Epidermal melanocyte (primary cell): ENCODE measurements around the gene CPOX.

ENCODE experiments used
- DNase-seq: peaks from one replicate; pipeline ENCODE4 v3.0.0; 2011; ENCODE audit warnings: low spot score; ENCODE audit not compliant: insufficient read length

CPOX gene

GRCh38 chr3:98596541-98597500 is 3.4 kb upstream of the CPOX start:
- no peak for DNase-seq

DNA sequence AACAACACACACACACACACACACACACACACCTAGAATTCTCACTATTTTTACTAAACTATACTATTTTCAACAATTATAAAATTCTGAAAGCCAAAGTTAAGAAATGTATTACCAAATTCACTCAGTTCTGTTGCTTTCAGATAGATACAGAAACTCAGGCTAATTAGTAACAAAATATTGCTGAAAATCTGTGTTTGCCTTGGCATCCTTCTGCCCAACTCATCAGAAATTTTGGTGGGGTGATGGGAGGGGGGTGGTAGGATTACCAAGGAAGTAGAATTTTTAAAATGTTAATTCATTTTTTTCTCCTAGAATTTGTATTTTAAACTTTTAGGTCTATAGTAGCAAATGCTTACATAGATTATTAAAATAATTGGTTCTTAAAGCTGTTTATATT is 2.7 kb upstream of the CPOX start:
- DNase-seq: no peak

GRCh38 chr3:98594628-98595324 is 1.4 kb upstream of the CPOX start:
- no peak for DNase-seq

- DNase-seq: no peak
Observed at GRCh38 chr3:98592345-98592935, 971 bp downstream of the CPOX start.

DNA sequence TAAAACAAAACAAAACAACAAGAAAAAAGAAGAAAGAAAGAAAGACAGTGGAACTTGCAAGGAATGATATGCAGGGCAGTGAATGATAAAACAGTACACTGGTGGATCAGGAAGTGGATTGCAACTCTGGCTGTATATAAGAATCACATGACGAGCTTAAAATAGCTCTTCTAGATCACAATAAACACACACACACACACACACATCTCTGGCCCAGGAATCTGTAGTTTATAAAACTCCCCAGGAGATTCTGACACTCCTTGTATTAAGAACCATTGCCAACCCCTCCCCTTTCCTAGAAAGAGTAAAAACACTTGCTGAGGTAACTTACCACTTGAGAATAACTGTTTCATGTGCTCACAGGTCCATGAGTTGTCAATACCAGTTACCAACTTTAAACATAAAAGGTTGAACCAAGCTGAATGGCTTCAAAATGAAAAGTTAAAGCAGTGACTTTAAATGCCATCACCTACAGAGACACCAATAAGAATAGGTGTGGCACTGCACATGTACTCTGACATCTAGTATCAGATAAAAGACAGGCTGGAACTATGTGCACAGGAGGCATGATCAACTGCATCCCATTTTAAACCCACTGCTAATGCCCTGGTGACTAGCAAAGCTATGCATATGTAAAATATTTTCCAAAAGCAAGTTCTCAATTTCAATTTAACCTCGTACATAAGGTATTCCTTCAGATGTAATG is 3.9 kb downstream of the CPOX start:
- DNase-seq: no peak

GRCh38 chr3:98588065-98588464 is 5.3 kb downstream of the CPOX start:
- no peak for DNase-seq

- DNase-seq: no peak
Observed at GRCh38 chr3:98587654-98588053, 5.8 kb downstream of the CPOX start.

DNA sequence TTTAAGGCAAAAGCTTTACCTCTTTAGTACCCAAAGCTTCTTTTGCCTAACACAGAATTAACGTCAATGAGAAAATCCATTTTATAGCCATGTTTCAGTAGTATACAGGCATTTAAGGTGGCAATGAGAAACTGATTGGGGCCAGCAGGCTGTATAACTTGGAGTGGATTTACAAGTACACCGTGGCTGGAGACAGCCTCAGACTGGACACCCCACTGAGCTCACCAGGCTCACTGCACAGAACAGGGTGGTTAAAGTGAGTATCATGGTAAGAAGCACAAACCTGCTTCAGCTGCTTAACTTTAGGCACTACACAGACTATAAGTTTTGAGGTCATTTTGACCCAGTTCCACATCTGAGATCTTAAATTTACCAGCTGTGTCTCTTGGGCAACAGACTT is 8.9 kb downstream of the CPOX start:
- no peak for DNase-seq

DNA sequence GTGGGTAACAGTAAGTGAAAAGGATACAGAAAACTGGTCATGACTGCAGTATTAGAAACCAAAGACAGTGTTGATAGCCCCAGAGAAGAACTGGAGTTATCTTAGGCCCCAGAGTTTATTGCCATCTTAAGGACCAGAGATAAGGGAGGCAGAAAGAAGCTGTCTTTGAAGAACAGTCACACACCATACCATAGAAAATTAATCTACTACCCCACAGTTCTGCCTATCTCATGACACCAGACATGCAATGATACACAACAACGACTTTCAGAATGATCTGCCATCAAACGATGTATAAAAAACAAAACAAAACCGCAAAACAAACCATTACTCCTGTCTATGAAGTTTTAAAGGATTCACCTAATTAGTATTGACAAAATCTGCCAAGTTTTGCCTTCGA is 9.6 kb downstream of the CPOX start:
- DNase-seq: no peak

GRCh38 chr3:98582042-98582441 is 11.4 kb downstream of the CPOX start:
- no peak for DNase-seq

DNA sequence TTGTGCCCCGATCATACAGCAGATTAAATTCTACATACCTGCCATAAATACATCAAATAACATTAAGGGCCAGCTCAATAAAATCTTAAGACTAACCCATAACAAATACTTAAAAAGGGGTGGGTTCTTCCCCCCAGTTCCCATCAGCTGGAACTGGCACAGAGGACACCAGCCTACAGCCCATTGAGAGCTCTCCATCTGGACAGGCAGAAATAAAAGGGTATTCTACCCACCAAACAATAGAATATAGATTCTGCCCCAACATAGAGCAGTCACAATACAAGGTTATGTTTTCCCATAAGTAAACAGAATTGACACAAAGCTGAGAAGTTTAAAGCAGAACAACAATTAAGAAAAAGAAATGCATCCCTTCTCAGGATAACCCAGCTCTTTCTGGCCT is 11.9 kb downstream of the CPOX start:
- DNase-seq: no peak

DNA sequence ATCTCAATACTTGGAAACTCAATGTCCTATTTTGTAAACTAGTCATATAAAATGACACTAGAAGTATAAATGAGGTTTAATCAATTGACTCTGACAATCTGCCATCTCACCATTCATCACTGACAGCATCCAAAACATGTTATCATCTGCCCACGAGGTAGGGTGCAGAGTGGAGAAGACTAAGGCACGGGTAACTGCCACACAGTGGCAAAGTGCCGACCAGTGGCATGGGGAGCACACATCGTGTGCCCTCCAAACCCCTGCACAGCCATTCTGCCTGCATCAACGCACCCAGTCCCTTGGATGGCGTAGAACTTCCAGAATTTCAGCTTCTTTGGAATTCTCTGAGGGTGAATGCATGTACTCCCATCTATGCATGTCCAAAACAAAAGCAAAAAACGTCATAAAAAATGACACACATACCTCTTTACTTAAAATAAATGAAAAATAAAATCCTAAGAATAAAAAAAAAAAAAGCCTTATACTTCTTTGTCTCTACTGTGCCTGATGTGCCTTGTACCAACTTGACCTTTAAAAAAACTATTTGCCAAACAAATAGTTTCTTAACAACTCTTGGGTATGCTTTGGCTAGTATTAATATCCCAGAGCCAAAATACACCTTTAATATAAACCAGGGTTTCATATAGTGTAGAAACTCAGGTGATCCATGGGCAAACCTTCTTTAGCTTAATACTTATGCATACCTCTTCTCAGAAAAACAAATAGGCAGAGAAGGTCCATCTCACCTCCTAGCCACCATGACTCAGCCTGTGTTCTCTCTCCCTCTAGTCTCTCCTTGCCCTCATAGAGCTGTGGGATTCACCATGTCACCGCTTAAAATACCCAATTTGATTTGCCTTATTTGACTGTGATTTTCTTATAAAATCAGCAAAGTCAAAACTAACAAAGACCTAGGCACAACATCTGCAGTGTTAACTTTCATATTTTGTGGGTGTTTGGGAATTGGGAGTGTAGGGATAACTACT is 12.7 kb downstream of the CPOX start:
- DNase-seq: no peak

DNA sequence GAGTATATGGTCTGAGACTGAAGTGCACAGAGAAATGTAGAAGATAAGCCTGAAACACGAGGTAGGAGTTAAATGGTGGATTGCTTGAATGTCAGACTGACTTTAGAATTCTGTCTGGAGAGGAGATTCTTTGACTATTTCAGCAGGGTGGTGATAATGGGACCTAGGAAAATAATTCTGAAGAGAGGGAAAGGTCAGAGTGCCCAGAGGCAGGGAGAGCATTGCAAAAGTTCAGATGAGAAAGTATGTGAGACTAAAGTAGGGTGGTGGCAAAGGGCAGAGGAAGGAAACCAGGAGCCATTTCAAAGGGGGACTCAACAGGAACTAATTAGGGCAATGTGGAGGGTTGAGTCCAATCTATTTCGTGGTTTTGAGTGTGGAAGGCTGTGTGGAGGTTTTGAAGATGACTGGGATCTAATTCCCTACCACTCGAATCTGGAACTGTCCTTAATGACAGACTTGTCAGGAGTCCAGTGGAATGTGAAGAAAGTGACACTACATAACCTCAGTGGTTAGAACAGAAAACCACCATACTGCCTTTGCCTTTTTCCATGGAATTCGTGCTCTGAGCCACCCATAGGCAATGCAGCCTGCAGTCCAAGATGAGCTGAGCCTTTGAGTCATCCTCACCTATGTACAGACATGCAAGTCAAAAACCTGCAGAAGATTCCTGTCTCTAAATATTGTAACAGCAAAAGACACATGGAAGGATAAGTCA is 16.1 kb downstream of the CPOX start:
- DNase-seq: no peak

DNA sequence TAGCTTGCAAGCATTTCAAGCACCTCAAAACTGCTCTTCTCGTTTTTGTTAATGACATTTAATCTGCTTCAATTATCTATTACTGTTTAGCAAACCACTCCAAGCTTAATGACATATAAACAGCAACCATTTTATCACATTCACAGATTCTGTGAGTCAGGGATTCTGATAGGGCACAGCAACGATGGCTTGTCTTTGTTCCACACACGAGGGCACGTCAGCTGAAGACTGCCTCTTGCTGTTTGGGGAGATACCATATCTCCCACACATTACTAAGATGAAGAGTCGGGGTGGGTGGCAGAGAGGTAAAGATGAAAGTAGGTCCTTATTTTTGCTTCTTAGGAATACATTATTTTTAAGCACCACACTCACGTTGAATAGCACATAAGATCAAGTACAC is 19.3 kb downstream of the CPOX start:
- no peak for DNase-seq

DNA sequence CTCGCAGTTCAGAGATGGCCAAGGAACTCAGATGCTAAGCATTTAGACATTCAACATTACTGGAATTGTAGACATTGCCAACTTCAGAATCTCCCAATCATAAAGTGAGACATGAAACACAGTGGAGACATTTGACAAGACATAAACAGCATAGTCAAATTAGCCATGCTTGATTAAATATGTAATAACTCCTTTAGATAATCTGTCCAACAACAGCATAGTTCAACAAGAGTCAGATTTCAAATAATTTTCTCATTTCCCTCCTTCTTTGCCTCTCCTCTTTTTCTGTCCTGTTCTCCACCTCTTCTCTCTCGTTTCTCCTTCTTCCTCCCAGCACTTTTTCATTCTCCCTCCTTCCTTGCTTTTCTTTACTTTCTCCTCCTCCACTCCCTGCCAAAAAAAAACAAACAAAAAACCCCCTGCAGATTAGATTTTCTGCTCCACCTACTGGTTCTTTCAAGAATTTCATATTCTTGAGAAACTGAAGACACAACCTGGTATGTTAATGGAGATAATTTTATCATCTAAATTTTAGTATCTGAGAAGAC is 20.2 kb downstream of the CPOX start:
- no peak for DNase-seq

DNA sequence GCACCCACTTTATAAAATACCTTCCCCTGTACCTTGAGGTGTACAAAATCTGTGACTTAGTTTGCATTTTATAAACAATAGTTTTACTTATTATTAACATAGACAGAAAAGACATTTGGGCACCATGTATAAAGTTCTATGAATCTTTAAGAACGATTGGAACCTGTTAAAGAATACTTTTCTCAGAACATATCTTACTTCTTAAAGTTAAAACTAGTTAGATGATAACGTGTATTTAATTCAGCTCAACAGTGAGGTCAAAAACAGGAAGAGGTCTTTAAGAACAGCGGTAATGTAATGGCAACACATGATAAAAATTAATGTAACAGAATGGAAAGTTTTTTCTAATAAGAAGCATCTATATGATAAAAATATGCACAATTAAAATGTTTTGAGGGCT is 25.0 kb downstream of the CPOX start:
- no peak for DNase-seq

- no peak for DNase-seq
Observed at GRCh38 chr3:98567666-98568270, 25.6 kb downstream of the CPOX start.

GRCh38 chr3:98565843-98566242 is 27.6 kb downstream of the CPOX start:
- no peak for DNase-seq

DNA sequence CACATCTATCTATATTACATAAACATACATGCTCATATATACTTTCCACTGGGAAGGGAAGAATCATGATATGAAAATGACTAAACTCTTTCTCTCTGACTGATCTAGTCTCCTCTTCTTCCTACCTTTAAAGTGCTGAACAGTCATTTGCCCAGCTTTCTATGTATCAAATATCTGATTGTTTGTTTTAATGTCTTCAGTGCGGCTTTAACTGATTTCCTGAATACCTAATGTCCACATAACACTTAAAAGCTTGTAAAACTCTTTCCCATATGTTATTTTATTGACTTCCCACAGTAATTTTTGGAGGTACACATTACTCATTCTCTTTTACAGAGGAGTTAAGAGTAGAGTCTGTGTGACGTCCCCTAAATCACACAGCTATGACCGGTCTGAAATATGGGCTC is 28.2 kb downstream of the CPOX start:
- DNase-seq: no peak
